Vagina (tissue), 2 donors: ENCODE results near the gene FHL2.

ENCODE experiments used
- POLR2A ChIP-seq, 2 donors: fragments of 450-650 bp; IDR thresholded peaks; one replicate each; pipeline ENCODE4 v1.6.1; 2017; ENCODE audit warnings: antibody characterized with exemption in 2 of 2, mild to moderate bottlenecking in 2 of 2, moderate library complexity in 2 of 2
- POLR2AphosphoS5 ChIP-seq, 2 donors: sonication (generic); formaldehyde crosslinking; IDR thresholded peaks; one replicate each; pipeline ENCODE4 v1.9.0; 2017; ENCODE audit warnings: antibody characterized with exemption in 2 of 2, mild to moderate bottlenecking in 2 of 2, low read depth in 1 of 2; ENCODE audit not compliant: insufficient read depth in 1 of 2
- TF ChIP-seq, protein P1 (sequence below), 3 experiments: fragments of 450-650 bp in 2 of 3; fragments of 200-600 bp in 1 of 3; sonication (generic) in 1 of 3; IDR thresholded peaks; one replicate each; pipeline ENCODE4 v1.5.1; 2017 to 2019; ENCODE audit warnings: antibody characterized with exemption in 3 of 3, mild to moderate bottlenecking in 2 of 3, moderate library complexity in 2 of 3

GRCh38 chr2:105320651-105321215 is 78.1 kb downstream of the FHL2 start:
- TF ChIP-seq, protein P1, sequence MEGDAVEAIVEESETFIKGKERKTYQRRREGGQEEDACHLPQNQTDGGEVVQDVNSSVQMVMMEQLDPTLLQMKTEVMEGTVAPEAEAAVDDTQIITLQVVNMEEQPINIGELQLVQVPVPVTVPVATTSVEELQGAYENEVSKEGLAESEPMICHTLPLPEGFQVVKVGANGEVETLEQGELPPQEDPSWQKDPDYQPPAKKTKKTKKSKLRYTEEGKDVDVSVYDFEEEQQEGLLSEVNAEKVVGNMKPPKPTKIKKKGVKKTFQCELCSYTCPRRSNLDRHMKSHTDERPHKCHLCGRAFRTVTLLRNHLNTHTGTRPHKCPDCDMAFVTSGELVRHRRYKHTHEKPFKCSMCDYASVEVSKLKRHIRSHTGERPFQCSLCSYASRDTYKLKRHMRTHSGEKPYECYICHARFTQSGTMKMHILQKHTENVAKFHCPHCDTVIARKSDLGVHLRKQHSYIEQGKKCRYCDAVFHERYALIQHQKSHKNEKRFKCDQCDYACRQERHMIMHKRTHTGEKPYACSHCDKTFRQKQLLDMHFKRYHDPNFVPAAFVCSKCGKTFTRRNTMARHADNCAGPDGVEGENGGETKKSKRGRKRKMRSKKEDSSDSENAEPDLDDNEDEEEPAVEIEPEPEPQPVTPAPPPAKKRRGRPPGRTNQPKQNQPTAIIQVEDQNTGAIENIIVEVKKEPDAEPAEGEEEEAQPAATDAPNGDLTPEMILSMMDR (IDR thresholded peaks at IDR 0.05) = no peak
- TF ChIP-seq POLR2A (IDR thresholded peaks at IDR 0.05) (no peak), POLR2AphosphoS5 (IDR thresholded peaks at IDR 0.05; ENCODE audit: insufficient read depth in 1 of 2, low read depth in 1 of 2) (no peak)
